D341Med (cell line): ENCODE data around the gene LUC7L.
"Not testable (repeated sequence)": the region's sequence is repeated elsewhere in the genome, so short reads cannot be mapped to it uniquely, and the experiment has no call there.

ENCODE experiments used
- DNase-seq: peaks from one replicate; pipeline ENCODE4 v3.0.0; 2012; ENCODE audit warnings: low spot score

Gene LUC7L

GRCh38 chr16:263182-263774, 34.0 kb upstream of the LUC7L start:
- no peak for DNase-seq

DNA sequence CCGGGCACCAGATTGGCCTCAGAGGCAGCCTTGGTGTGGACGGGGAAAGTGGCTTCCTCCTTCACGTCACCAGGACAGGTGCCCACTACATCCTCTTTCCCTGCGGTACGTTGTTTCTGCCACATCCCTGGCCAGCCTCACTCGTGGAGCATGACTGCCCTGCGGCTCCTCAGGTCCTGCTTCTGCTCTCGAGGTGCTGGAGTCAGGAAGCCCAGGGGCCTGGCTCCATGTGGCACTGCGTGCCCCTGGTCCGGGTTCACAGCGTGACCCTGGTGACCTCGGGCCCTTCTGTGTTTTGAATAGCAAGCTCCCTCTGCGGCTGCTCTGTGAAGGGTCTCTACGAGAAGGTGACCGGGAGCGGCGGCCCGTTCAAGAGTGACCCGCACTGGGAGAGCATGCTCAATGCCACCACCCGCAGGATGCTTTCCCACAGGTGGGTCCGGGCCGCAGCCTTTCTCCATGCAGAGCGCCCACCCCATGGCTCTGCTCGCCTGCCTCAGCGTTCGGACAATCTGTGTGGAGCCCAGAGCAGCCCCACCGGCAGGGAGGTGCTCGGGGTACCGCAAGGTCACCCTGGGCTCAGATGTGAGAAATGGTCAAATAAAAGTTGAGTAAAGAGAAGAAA, 33.0 kb upstream of the LUC7L start:
- DNase-seq, result no peak

DNA sequence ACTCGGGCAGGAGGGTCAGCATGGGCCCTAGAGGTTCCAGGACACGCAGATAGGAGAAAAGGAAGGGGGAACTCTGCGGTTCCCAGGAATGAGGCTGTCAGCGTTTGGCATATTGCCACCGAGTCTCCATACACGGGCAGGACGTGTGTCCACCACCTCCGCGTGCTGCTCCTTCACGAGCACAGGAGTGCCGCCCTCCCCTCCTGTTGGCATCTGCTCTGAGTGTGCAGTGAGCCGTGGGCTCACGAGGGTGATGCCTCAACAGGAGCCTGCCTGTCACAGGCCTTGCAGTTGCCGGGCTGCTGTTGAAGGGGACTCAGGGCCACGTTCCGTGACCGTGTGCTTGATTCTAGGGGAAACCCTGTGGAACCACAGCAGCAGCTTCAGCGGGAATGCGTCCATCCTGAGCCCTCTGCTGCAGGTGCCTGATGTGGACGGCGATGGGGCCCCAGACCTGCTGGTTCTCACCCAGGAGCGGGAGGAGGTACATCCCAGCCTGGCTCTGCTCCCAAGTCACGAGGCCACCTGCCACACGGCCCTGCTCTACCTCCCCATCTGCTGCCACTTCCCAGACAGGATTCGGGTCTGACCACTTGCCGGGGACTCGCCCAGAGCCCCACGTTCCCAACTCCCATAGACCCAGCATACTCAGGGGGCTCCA, 31.9 kb upstream of the LUC7L start:
- DNase-seq, result no peak

GRCh38 chr16:260326-260725, 31.1 kb upstream of the LUC7L start:
- DNase-seq, result no peak

- no peak for DNase-seq
Observed at GRCh38 chr16:259814-260253, 30.6 kb upstream of the LUC7L start.

GRCh38 chr16:259226-259625, 30.0 kb upstream of the LUC7L start:
- no peak for DNase-seq

GRCh38 chr16:258091-258490, 28.8 kb upstream of the LUC7L start:
- DNase-seq, result not testable (repeated sequence)

DNA sequence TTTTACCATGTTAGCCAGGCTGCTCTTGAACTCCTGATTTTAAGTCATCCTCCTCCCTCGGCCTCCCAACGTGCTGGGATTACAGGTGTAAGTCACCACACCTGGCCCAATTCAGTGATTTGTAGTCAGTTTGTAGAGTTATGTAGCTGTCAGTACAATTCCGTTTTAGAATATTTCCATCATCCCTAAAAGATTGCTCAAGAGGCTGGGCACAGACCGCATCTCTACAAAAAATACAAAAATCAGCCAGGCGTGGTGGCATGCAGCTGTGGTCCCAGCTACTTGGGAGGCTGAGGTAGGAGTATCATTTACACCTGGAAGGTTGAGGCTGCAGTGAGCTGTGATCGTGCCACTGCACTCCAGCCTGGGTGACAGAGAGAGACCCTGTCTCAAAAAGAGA, 25.9 kb upstream of the LUC7L start:
- DNase-seq, result no peak

- no peak for DNase-seq
Observed at GRCh38 chr16:254461-254860, 25.2 kb upstream of the LUC7L start.

GRCh38 chr16:253833-254232, 24.6 kb upstream of the LUC7L start:
- no peak for DNase-seq

- DNase-seq, result no peak
Observed at GRCh38 chr16:252366-253337, 23.4 kb upstream of the LUC7L start.

- no peak for DNase-seq
Observed at GRCh38 chr16:249431-249830, 20.2 kb upstream of the LUC7L start.

DNA sequence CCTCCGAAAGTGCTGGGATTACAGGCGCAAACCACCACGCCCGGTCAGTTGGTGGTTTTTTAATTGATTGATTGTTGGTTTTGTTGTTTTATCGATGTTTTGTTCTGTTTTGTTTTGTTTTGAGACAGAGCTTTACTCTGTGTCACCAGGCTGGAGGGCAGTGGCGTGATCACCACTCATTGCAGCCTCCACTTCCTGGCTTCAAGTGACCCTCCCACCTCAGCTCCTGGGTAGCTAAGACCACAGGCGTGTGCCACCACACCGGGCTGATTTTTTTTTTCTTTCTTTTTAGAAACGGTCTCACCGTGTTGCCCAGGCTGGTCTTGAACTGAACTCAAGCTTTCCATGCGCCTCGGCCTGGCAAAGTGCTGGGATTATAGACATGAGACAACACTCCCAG, 17.8 kb upstream of the LUC7L start:
- no peak for DNase-seq

- DNase-seq, result no peak
Observed at GRCh38 chr16:245105-245504, 15.9 kb upstream of the LUC7L start.

DNA sequence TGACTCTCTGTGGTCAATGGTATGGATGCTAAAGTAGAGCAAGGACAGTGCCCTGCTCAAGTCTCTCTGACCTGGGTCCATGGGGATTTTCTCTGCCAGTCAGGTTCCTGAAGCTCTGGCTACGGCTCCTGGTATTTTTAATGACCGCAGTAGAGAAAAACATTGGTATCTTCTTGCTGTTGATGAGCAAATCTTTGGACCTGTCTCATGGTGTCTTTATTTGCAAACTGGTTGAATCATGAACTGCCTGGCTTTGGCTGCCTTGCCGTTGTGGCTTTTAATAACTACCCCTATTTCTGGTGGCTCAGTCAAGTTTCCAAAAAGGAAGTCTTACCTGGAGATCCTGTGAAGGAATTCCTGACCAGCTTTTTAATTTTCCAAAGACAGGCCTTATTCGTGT, 14.1 kb upstream of the LUC7L start:
- no peak for DNase-seq

- no peak for DNase-seq
Observed at GRCh38 chr16:242281-242680, 13.0 kb upstream of the LUC7L start.

DNA sequence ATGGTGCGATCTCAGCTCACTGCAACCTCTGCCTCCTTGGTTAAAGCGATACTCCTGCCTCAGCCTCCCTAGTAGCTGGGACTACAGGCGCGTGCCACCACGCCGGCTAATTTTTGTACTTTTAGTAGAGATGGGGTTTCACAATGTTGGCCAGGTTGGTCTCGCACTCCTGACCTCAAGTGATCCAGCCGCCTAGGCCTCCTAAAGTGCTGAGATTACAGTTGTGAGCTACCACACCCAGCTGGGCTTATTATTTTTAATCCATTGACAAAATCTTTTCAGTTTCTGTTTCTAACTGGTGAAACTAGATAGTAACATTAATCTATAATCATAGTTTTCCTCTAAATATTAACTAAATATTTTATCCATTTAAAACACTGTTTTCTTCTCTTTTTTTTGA, 11.3 kb upstream of the LUC7L start:
- DNase-seq, result no peak

- no peak for DNase-seq
Observed at GRCh38 chr16:239948-240277, 10.7 kb upstream of the LUC7L start.

- peak; percentile 96 for DNase-seq
Observed at GRCh38 chr16:234468-235305, 5.4 kb upstream of the LUC7L start, which contains the start of gene FAM234A. Gene FAM234A, plus strand, starts transcription at chr16:234821. Its CDS starts 19,593 bp downstream, at chr16:254414.

DNA sequence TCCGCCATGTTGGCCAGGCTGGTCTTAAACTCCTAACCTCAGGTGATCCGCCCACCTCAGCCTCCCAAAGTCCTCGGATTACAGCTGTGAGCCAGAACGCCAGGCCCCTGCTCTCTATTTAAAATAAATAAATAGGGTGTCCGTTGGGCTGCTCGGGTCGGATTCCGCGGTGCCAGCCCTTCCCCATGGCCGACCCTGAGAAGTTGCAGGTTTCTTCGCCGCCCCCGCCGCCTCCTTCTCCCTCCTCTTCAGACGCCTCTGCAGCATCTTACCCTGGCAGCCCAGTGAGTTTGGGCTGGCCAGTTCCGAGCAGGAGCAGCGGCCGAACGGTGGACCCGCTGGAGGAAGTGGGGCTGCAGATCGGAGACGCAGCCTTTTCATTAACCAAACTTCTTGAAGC, 1.7 kb upstream of the LUC7L start:
- no peak for DNase-seq

- DNase-seq, result not testable (repeated sequence)
Observed at GRCh38 chr16:230351-230750, 1.1 kb upstream of the LUC7L start.
